Measurements from ENCODE around the gene MYO7B. TPM values are rescaled to one million over a fixed set of nuclear protein-coding genes. Genes with fewer than 3 reads are reported as not detected.
A peak's percentile ranks its signal among the peaks of the same experiment; 100 is the strongest.

Gene MYO7B
- total RNA-seq, 1 donor from 2014 or later: 0.44 TPM

GRCh38 chr2:127514485-127514884 lies 21.0 kb upstream of the MYO7B start:
- Histone ChIP-seq H3K27me3 (ENCODE audit: low read depth) (no peaks in the 10 kb centered on the region), H3K4me1 (peaks cover 76% of the 10 kb centered on the region), H3K36me3 (peaks cover 18% of the 10 kb centered on the region), H3K9me3 (replicated peaks) (no peaks in the 10 kb centered on the region), H3K4me3 (peak overlapping the region; percentile 26), H3K27ac (replicated peaks) (peak overlapping the region; percentile 82)
- intact Hi-C loops (cut with micrococcal nuclease): no loop called here
- peak; percentile 57 for DNase-seq
- TF ChIP-seq CTCF (IDR thresholded peaks at IDR 0.05; ENCODE audit: borderline replicate concordance): no peak

GRCh38 chr2:127515383-127515915 lies 20.0 kb upstream of the MYO7B start:
- H3K4me3 ChIP-seq: peak overlapping the region; percentile 11

GRCh38 chr2:127516041-127516762 lies 19.3 kb upstream of the MYO7B start:
- no peak for TF ChIP-seq CTCF (IDR thresholded peaks at IDR 0.05; ENCODE audit: borderline replicate concordance)
- Histone ChIP-seq H3K27ac (replicated peaks) (peak overlapping the region; percentile 82), H3K36me3 (peaks cover 35% of the 10 kb centered on the region), H3K27me3 (ENCODE audit: low read depth) (no peaks in the 10 kb centered on the region), H3K4me3 (peak overlapping the region; percentile 11), H3K9me3 (replicated peaks) (no peaks in the 10 kb centered on the region), H3K4me1 (peaks cover 66% of the 10 kb centered on the region)
- intact Hi-C loops (cut with micrococcal nuclease): no loop called here
- DNase-seq: peak; percentile 84

More at GRCh38 chr2:127515383-127515915, 20.0 kb upstream of the MYO7B start:
- DNase-seq: no peak
- Histone ChIP-seq H3K36me3 (peaks cover 28% of the 10 kb centered on the region), H3K9me3 (replicated peaks) (no peaks in the 10 kb centered on the region), H3K4me1 (peaks cover 66% of the 10 kb centered on the region), H3K27me3 (ENCODE audit: low read depth) (no peaks in the 10 kb centered on the region), H3K27ac (replicated peaks) (peak overlapping the region; percentile 82)
- no peak for TF ChIP-seq CTCF (IDR thresholded peaks at IDR 0.05; ENCODE audit: borderline replicate concordance)
- intact Hi-C loops (cut with micrococcal nuclease): no loop called here

GRCh38 chr2:127517465-127517864 lies 18.0 kb upstream of the MYO7B start:
- intact Hi-C loops (cut with micrococcal nuclease): no loop called here

GRCh38 chr2:127520424-127520823 lies 15.1 kb upstream of the MYO7B start:
- Histone ChIP-seq H3K4me1 (peaks cover 50% of the 10 kb centered on the region), H3K27ac (replicated peaks) (no peak overlapping the region), H3K27me3 (ENCODE audit: low read depth) (no peaks in the 10 kb centered on the region), H3K9me3 (replicated peaks) (no peaks in the 10 kb centered on the region), H3K36me3 (peaks cover 52% of the 10 kb centered on the region), H3K4me3 (no peak overlapping the region)
- DNase-seq: no peak
- TF ChIP-seq CTCF (IDR thresholded peaks at IDR 0.05; ENCODE audit: borderline replicate concordance): no peak
- intact Hi-C loops (cut with micrococcal nuclease): no loop called here

More at GRCh38 chr2:127517465-127517864, 18.0 kb upstream of the MYO7B start:
- H3K4me3 ChIP-seq: no peak overlapping the region
- H3K27ac ChIP-seq (replicated peaks): no peak overlapping the region
- no peaks in the 10 kb centered on the region for H3K9me3 ChIP-seq (replicated peaks)
- DNase-seq: no peak
- no peaks in the 10 kb centered on the region for H3K27me3 ChIP-seq (ENCODE audit: low read depth)
- TF ChIP-seq CTCF (IDR thresholded peaks at IDR 0.05; ENCODE audit: borderline replicate concordance): no peak
- peaks cover 53% of the 10 kb centered on the region for H3K4me1 ChIP-seq
- peaks cover 43% of the 10 kb centered on the region for H3K36me3 ChIP-seq
